ENCODE data around the gene RNF26. TPM values are rescaled to one million over a fixed set of nuclear protein-coding genes. Genes with fewer than 3 reads are reported as not detected.
A peak's percentile ranks its signal among the peaks of the same experiment; 100 is the strongest.

RNF26 gene
- total RNA-seq, 2 experiments from 2014 or later = 30.2 to 31.9 TPM

- H3K4me1 Mint-ChIP-seq (ENCODE audit: low read depth) = peaks cover 12% of the 10 kb centered on the region
- H3K4me3 Mint-ChIP-seq = no peak overlapping the region
- H3K27ac Mint-ChIP-seq = no peak overlapping the region
- ATAC-seq (peak; percentile 68), DNase-seq (peak; percentile 56)
- H3K9me3 Mint-ChIP-seq = no peaks in the 10 kb centered on the region
- TF ChIP-seq CTCF (IDR thresholded peaks at IDR 0.05) = no peak
- ChIA-PET POLR2A (interaction anchor here (0.7 kb wide), 1 partner anchor 21 kb away, joined by 3 read pairs; no protein-coding TSS in a partner anchor), CTCF (interaction anchor here (0.6 to 9.0 kb wide), 9 partner anchors 8 to 114 kb away, joined by 3 to 241 read pairs (median 4); partner anchors contain the start of gene USP2)
- peaks cover 36% of the 10 kb centered on the region for H3K27me3 Mint-ChIP-seq
- no peaks in the 10 kb centered on the region for H3K36me3 Mint-ChIP-seq (ENCODE audit: low read depth)
- intact Hi-C loops (cut with micrococcal nuclease) = no loop called here
Observed at GRCh38 chr11:119361056-119361787, 26.9 kb downstream of the RNF26 start.

GRCh38 chr11:119361941-119362725 lies 27.8 kb downstream of the RNF26 start:
- DNase-seq = no peak
- POLR2A ChIA-PET = interaction anchor here (0.6 to 0.9 kb wide), 2 partner anchors 11 to 14 kb away, joined by 3 to 4 read pairs; no protein-coding TSS in a partner anchor
- H3K36me3 Mint-ChIP-seq (ENCODE audit: low read depth) = no peaks in the 10 kb centered on the region
- H3K4me1 Mint-ChIP-seq (ENCODE audit: low read depth) = peaks cover 8% of the 10 kb centered on the region
- no peak overlapping the region for H3K4me3 Mint-ChIP-seq
- no peak for TF ChIP-seq CTCF (IDR thresholded peaks at IDR 0.05)
- CTCF ChIA-PET = interaction anchor here (0.6 to 9.0 kb wide), 10 partner anchors 9 to 172 kb away, joined by 3 to 241 read pairs (median 4); partner anchors contain the start of gene USP2
- ATAC-seq = no peak
- no peak overlapping the region for H3K27ac Mint-ChIP-seq
- H3K27me3 Mint-ChIP-seq = peaks cover 44% of the 10 kb centered on the region
- intact Hi-C loops (cut with micrococcal nuclease) = no loop called here
- no peaks in the 10 kb centered on the region for H3K9me3 Mint-ChIP-seq

- ChIA-PET POLR2A (interaction anchor here (0.6 to 0.9 kb wide), 2 partner anchors 11 to 15 kb away, joined by 3 to 4 read pairs; no protein-coding TSS in a partner anchor), CTCF (interaction anchor here (1.0 to 9.0 kb wide), 5 partner anchors 10 to 171 kb away, joined by 3 to 241 read pairs (median 5); partner anchors contain the start of gene USP2)
- Mint-ChIP-seq H3K27ac (no peak overlapping the region), H3K27me3 (peaks cover 45% of the 10 kb centered on the region), H3K36me3 (ENCODE audit: low read depth) (no peaks in the 10 kb centered on the region), H3K4me1 (ENCODE audit: low read depth) (peaks cover 8% of the 10 kb centered on the region), H3K9me3 (no peaks in the 10 kb centered on the region), H3K4me3 (no peak overlapping the region)
- intact Hi-C loops (cut with micrococcal nuclease) = no loop called here
- ATAC-seq = no peak
- no peak for TF ChIP-seq CTCF (IDR thresholded peaks at IDR 0.05)
- no peak for DNase-seq
Observed at GRCh38 chr11:119362741-119363080, 28.4 kb downstream of the RNF26 start.

GRCh38 chr11:119363081-119363850 lies 28.9 kb downstream of the RNF26 start:
- Mint-ChIP-seq H3K9me3 (no peaks in the 10 kb centered on the region), H3K27me3 (peaks cover 46% of the 10 kb centered on the region), H3K36me3 (ENCODE audit: low read depth) (no peaks in the 10 kb centered on the region), H3K4me3 (peak overlapping the region; percentile 9), H3K4me1 (ENCODE audit: low read depth) (peaks cover 8% of the 10 kb centered on the region), H3K27ac (no peak overlapping the region)
- POLR2A ChIA-PET = interaction anchor here (0.9 kb wide), 1 partner anchor 10 kb away, joined by 4 read pairs; no protein-coding TSS in a partner anchor
- DNase-seq (no peak), ATAC-seq (no peak)
- intact Hi-C loops (cut with micrococcal nuclease) = no loop called here
- no peak for TF ChIP-seq CTCF (IDR thresholded peaks at IDR 0.05)
- CTCF ChIA-PET = interaction anchor here (1.0 to 9.0 kb wide), 3 partner anchors 16 to 171 kb away, joined by 3 to 241 read pairs (median 7); partner anchors contain the start of gene USP2
